GM19193 (cell line): Measurements from ENCODE around the gene TBC1D22A.

Source experiments
- POLR2A ChIP-seq: IDR thresholded peaks from 4 replicates; pipeline ENCODE4 v1.6.1; 2011; ENCODE audit not compliant: insufficient read depth, insufficient read length; ENCODE audit errors: extremely low read depth

TBC1D22A gene

GRCh38 chr22:46958191-46958590, 195.7 kb downstream of the TBC1D22A start:
- no peak for TF ChIP-seq POLR2A

GRCh38 chr22:46958658-46959057, 196.2 kb downstream of the TBC1D22A start:
- TF ChIP-seq POLR2A, result no peak

DNA sequence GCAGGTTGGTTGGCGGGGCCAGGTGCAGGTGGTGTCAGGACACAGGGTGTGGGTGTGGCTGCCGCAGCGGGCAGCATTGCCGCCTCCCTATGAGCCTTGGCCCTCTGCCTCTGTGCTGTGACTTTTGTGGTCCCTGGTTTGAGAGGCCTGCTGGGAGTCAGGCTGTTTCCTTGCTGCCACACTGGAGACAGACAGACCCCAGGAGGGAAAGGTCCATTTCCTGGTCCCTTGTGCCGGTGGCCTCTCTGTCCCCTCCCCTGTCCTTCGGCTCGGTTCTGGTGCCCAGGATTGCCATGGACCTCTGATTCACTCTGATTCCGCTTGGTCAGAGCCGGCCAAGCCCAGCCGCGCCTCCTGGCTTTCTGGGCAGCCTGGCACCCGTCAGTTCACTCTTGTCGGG, 196.9 kb downstream of the TBC1D22A start:
- no peak for TF ChIP-seq POLR2A

DNA sequence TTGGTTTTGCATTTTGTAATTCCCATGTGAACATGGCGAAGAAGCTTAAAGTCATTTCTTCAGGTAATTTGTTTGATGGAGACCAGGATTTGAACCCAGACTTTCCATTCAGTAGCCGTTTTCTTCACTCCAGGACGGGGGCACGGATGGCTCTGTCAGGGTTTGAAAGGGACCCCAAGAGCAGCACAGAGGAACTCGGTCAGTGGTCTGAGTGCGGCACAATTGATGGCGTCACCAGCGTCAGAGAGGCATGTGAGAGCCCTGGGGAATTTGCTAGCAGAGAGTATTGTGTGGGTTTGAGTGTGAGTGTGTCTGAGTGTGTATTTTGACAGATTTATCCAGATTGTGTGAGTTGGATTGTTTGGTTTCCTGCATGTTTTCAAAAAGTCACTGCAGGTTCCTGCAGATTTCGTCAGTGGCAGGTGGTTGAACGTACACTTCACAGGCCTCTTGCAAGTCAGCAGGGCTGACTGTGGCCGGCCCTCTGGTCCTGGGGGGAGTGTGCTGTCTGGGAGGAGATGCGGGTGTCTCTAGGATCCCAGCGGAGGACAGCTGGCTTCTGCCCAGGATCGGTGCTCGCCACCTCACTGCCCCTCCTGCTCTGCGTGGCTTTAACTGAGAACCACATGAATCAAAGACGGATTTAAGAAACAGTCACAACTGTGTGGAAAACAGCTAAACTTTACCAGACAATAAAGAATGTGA, 199.3 kb downstream of the TBC1D22A start:
- no peak for TF ChIP-seq POLR2A

DNA sequence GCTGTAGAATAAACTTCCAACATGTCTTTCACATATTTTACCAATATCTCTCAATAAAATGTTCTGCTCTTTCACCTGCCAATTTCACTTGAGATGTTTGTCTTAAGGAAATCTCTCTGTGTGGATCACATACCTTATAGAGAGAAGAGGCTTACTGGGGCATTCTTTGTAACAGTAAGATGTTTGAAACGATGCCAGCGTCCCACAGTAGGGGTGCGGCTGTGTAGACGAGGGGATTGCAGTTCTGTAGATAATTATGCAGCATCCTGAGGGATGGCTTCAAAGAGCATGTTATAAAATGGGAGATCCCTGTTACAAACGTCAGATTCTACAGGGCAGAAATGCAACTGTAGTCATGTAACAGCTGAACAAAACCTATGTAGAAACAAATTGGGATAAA, 200.0 kb downstream of the TBC1D22A start:
- no peak for TF ChIP-seq POLR2A

GRCh38 chr22:46963672-46964545, 201.5 kb downstream of the TBC1D22A start:
- no peak for TF ChIP-seq POLR2A

DNA sequence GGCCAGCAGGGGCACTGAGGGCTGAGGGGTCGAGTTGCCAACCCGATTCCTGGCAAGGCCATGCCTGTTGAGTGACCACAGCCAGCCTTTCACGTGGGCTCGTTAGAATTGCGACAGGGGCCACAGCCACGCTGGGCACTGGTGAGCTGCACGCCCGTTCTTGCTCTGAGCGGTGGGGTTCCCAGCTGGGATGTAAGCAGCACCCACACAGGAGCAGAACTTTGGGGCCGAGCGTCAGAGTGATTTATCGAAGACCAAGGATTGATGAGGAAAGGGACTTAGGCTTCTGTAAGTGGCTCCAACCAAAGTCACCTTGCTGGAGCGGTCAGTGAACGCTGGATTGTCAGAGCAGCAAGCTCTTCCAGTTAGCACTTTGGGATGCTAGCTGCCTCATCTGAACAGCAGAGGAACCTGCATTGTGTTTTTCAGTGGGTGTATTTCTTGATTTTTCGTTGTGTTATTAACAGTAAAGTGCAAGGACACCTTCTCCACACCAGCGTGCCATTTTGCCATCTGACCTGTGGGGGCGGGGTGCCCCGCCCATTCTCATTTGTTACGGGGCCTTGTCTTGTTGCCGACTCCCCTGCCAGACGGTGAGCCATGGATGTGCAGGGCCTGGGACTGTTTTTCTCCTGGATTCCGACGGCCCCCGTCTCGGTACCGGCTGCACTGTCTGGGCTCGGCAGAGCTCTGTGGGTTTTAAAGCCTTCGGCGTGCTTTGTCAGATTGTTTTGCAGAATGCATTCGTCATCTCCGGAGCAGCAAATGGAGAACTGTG, 202.5 kb downstream of the TBC1D22A start:
- no peak for TF ChIP-seq POLR2A

- no peak for TF ChIP-seq POLR2A
These were observed 203.4 kb downstream of the TBC1D22A start for GRCh38 chr22:46965555-46966494.

DNA sequence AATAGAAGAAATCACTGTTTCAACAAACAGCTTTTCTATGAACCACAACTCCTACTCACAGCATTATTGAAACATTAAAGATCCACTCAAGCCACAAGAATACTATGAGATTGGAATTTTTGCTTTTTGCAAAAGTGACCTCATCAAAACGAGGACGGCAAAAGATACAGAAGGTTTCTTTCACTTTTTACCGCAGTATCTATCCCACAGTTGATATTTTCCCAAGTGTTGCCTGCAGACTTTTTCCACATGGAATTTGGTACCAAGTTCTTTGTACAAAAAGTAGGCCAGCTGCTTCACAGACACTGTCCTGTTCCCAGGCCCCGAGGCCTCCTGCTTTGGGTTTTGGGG, 204.0 kb downstream of the TBC1D22A start:
- no peak for TF ChIP-seq POLR2A

DNA sequence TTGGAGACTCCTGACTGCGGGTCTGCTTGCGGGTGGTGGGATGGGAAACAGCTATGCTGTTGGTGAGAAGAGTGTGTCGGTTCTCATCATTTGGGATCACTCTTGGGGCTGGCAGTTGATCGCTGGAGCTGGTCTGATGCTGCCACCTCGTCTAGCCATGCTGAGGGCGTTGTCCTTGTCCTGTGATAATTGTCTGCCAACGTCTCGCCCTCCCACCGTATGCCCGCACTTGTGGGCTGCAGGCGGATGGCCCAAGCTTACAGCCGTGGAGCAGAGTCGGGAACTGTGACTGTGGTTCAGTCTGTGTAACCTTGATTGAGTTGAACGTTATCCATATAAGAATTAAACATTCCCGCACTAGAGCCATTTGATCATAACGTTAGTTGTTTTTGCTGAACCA, 204.4 kb downstream of the TBC1D22A start:
- no peak for TF ChIP-seq POLR2A

GRCh38 chr22:46967445-46968358, 205.3 kb downstream of the TBC1D22A start:
- TF ChIP-seq POLR2A, result no peak

- TF ChIP-seq POLR2A, result no peak
These were observed 205.9 kb downstream of the TBC1D22A start for GRCh38 chr22:46968359-46968740.

GRCh38 chr22:46968848-46969247, 206.4 kb downstream of the TBC1D22A start:
- TF ChIP-seq POLR2A, result no peak

DNA sequence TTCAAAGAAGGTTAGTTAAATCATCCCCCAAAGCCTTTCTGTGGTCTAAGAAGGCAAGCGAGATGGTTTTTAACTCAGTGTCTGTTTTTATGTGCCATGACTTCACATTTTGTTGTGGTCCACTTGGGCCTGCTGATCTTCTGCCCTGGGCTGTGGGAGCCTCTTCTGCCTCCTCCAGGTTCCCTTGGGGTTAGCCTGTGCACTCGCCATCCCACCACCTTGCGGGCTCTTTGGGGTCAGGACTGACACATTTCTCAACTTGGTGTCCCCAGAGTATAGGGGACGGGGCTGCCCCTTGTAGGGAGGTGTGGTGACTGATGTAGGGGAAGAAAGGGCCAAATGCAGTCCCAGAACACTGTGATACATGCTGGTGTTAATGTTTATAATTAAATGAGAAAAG, 207.0 kb downstream of the TBC1D22A start:
- TF ChIP-seq POLR2A, result no peak

DNA sequence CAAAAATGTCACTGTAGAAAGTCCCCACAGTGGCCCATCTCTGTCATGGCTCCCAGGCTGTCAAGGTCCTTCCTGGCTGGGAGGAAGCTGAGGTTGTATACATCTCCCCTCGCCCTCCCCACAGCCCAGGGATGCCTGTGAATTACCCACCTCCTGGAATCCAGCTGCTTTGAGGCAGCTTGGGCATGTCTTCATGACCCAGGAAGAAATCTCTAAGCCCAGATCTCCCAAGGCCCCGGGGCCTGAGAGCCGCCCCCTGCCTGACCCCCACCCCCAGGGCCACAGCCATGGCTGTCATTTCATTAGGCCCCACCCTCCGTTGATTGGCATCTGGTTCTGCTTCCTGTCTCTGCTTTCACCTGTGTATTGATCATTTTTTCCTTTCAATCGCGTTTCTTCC, 207.5 kb downstream of the TBC1D22A start:
- TF ChIP-seq POLR2A, result no peak
